Activated CD4-positive, CD25-positive, alpha-beta regulatory T cell (primary cell): ENCODE data around the gene KMT5C.

Source experiments
- DNase-seq, 4 experiments: peaks; one replicate each; lab custom pipeline; 2025; lab: John Stamatoyannopoulos, UW

The KMT5C gene

DNA sequence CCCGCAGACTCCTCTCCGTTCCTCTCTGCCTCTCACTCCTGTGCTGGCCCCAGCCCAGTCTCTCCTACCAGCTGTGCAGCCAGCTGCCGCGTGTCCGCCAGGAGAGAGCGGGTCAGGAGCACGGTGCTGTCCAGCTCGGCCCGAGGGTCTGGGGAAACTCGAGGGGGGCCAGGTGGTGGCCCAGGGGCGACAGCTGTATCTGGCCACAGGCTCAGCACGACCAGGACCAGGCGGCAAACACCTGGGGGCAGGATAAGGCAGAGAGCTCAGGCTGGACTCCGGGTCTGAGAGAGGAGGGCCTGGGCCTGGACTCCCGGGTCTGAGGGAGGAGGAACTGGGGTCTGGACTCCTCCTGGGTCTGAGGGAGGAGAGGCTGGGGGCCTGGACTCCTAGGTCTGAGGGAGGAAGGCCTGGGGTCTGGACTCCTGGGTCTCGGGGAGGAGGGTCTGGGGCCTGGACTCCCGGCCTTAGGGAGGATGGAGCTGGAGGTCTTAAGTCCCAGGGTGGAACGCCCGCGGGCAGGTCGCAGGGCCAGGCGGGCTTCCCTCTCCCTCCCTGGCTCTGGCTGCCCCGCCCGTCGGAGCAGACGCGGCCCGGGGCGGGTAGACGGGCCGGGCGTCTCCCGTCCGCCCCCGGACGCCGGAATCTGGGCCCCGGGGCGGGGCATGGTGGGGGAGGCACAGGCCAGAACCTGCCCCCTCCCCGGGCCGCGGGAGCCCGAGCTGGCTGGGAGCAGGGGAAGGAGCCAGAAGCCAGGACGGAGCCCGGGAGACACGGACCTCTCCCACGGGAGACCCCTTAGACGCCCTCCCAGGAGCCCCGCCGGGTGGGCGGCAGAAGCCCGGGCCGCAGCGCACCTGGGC lies 29.3 kb downstream of the KMT5C start:
- DNase-seq: no peak

DNA sequence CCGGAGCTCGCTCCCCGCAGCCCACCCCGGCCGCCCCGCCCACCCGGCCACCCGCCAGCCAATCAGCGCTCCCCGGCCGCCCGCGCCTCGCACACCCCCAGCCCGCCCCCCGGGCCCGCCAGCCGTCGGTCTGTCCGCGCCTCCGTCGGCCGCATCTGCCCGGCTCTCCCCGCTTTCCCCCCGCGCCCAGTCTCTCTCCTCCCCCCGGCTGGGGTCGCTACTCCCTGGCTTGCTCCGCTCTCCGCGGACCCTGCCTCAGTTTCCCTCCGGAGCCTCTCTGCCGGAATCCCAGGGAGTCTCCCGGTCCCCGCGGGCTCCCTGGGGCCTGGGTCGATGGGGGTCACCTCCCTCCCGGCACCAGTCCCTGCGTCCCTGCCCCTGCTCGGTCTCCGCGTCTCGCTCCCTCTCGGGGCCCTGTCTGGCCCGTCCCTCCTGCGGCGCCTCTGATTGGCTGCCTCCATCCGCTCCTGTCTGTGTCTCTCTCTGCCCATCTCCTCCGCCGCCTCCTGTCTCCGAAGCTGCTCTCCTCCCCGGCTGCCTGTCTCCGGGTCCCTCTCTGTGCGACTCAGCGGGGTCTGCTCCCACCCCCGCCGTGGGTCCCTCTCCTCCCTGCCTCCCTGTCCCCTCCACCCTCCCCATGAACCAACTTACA lies 30.1 kb downstream of the KMT5C start:
- no peak for DNase-seq

DNA sequence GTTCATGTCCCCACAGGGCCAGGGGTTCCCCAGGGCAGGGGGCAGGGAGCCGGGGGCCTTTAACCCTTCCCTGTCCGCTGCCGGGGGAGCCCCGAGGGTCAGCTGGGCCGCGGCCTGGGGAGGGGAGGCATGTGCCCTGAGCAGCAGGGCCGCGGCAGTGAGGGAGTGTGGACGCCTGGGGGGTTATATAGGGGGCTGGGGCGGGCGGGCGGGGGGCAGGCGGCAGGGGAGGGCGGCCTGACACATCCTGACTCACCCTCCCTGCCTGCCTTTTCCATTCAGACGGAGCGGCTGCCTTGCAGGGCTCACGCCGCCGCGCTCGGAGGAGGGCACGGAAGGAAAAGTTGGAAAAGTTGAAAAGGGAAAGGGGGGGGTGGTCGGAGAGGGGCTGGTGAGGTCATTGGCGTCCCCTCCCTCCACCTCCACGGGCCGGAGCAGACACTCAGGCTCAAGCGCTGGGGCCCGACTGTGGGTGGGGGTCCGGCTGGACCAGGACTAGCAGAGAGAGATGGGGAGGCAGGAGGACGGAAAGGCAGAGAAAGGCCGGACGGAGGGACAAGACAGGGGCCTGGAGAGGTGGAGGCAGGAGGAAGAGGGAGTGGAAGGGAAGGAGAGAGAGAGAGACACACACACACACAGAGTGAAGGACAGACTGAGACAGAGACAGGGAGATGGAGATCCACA lies 30.8 kb downstream of the KMT5C start, which contains the start of gene IL11:
Gene IL11 (minus strand): TSS at position 159 of the 684 bp plus-strand sequence. CDS start 153 bp downstream, at position 6.
- DNase-seq: no peak

DNA sequence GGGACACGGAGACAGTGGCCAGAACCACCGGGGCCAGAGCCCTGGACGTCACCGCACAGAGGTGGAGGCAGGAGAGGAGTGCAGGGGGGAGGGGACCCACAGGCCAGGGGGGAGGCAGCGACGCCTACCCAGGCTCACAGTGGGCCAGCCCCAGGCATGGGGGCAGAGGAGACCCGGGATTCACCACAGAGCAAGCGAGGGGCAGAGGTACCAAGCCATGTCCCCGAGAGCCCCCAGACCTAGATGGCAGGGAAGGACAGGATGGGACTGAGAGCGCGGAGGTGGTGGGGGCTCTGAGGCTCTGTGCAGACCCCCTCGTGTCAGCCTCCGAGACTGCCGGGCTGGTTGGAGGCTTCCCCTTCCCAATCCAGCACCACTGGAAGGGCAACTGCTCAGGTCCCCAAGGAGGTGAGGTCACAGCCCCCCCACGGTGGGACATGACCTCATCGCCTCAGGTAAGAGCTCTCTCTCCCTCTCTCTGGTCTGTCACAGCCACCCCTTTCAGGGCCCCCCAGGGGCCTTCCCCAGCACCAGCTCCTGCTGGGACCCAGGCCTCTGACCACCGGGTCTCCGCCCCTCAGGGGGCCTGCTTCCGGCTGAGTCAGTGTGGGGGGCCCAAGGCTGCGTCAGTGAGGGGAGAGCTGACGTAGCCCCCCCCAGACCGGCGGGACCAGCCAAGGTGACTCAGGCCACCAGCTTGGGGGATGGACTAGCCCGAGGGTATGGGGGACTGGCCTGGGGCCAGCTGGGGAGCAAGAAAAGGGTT lies 32.8 kb downstream of the KMT5C start:
- no peak for DNase-seq

- DNase-seq: no peak
These were observed 33.8 kb downstream of the KMT5C start for GRCh38 chr19:55373306-55373992.

DNA sequence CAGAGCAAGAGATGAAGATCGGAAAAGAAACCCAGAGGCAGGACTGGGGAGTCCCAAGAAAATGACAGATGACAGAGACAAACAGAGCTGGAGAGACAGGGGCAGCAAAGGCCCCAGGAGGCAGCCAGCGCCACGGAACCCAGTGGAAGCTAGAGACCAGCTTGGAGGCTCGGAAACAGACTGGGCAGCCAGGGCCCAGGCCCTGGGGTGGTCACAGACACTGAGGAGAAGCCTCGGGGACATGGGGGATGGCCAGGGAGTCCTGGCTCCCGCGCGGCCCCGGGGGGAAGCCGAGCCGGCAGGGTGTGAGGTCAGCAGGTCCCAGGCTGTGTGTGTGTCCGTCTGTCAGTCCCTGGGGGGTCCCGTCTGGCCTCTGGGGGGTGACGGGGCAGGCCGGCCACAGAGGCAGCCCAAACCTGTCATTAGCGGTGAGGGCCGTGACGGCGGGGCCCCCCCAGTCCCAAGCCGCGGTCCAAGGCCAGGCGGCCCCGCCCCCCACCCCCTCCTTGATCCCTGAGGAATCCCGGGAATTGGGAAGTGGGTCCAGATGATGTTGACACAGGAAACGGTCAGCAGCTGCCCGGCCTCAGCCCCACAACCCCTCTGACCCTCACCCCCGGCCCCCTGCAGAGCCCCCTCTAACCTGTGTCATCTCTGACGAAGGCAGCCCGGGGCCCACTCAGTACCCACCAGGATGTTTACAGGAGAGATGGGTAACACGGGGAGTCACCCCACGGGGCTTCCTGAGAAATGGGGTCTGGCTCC lies 34.5 kb downstream of the KMT5C start:
- no peak for DNase-seq

- DNase-seq: no peak
These were observed 36.7 kb downstream of the KMT5C start, which contains the start of gene TMEM190 for GRCh38 chr19:55376241-55376933. Gene TMEM190, plus strand, starts transcription at chr19:55376826. Its CDS starts 28 bp downstream, at chr19:55376854.

DNA sequence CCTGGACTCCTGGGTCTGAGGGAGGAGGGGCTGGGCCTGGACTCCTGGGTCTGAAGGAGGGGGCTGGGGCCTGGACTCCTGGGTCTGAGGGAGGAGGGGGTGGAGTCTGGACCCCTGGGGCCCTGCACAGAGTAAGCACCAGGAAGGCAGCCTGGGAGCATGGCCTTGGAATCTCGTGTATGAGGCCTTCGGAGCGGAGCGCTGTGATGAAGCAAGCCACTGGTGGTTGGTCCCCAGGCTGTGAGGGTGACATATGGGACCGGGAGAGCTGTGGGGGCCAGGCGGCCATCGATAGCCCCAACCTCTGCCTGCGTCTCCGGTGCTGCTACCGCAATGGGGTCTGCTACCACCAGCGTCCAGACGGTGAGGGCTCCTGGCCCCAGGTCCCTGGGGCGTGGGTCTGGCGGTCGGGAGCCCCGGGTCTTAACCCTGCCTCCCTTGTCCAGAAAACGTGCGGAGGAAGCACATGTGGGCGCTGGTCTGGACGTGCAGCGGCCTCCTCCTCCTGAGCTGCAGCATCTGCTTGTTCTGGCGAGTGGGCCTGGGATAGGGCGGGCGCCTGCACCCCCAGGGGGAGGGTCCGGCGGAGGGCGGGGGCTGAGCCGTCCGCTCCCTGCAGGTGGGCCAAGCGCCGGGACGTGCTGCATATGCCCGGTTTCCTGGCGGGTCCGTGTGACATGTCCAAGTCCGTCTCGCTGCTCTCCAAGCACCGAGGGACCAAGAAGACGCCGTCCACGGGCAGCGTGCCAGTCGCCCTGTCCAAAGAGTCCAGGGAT lies 37.9 kb downstream of the KMT5C start:
- no peak for DNase-seq

GRCh38 chr19:55379174-55379573 lies 39.5 kb downstream of the KMT5C start:
- no peak for DNase-seq

- no peak for DNase-seq
These were observed 42.3 kb downstream of the KMT5C start for GRCh38 chr19:55382013-55382412.

- no peak for DNase-seq
These were observed 42.9 kb downstream of the KMT5C start for GRCh38 chr19:55382522-55383054.

- no peak for DNase-seq
These were observed 43.8 kb downstream of the KMT5C start for GRCh38 chr19:55383279-55384130.

GRCh38 chr19:55384131-55384919 lies 44.6 kb downstream of the KMT5C start, which contains the start of gene TMEM238:
Gene TMEM238, minus strand, starts transcription at chr19:55384292. Its CDS starts 33 bp downstream, at chr19:55384259.
- DNase-seq: no peak

DNA sequence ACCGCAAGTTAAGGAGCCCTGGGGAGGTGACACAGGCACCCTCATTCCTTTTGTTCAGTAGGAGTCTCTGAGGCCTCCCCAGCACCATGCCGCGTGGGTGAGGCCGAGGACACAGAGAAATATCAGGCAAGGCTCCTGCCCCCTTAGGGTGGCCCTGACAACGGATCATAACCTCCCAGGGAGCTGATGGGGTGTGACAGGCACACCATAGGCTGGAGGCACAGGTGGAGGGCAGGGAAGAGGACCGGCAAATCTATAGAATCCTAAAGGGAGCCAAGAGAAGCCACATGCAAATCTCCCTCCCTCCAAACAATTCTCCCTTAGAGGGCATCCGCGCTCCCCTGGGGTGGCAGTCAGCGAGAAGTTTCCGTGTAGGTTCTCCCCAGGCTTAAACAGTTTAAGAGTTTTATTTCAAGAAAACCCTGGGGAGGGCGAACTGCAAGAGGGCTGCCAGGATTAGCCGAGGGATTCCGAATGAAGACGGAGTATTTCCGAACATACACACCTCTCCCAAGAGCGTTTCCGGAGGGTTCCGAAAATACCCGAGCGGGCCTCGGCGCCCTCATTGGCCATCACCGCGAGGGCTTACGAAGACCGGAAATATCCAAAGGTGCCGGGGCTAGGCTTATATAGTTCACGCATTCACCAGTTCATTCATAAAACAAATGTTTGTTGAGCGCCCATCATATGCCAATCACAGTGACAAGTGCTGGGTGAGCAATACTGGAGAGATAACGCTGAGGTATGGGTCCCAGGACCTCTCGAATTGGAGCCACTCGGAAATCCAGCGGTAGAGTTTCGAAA lies 45.4 kb downstream of the KMT5C start:
- DNase-seq: peak; percentile 85 to 91 (median 88)

- DNase-seq: peak; percentile 90 to 97 (median 94)
These were observed 46.2 kb downstream of the KMT5C start, which contains the start of gene RPL28 for GRCh38 chr19:55385724-55386492. Gene RPL28, plus strand, starts transcription at chr19:55385932. Its CDS starts 426 bp downstream, at chr19:55386358.
